Stimulated activated CD8-positive, alpha-beta memory T cell treated with anti-CD3 and anti-CD28 coated beads, Interleukin-12 subunit alpha, Interleukin-12 subunit beta, amount 100 ng/mL, for 4 hours (primary cell): ENCODE measurements around the gene ARPIN.
"Not testable (repeated sequence)": the region's sequence is repeated elsewhere in the genome, so short reads cannot be mapped to it uniquely, and the experiment has no call there.

Experiments used
- DNase-seq: peaks from one replicate; pipeline ENCODE4 v3.0.0-alpha.2; 2020; ENCODE audit warnings: low read depth

The ARPIN gene

GRCh38 chr15:89912674-89913396 is at the start of gene ARPIN:
ARPIN (minus strand) TSS chr15:89912952; CDS start chr15:89912835, 117 bp downstream.
- no peak for DNase-seq

DNA sequence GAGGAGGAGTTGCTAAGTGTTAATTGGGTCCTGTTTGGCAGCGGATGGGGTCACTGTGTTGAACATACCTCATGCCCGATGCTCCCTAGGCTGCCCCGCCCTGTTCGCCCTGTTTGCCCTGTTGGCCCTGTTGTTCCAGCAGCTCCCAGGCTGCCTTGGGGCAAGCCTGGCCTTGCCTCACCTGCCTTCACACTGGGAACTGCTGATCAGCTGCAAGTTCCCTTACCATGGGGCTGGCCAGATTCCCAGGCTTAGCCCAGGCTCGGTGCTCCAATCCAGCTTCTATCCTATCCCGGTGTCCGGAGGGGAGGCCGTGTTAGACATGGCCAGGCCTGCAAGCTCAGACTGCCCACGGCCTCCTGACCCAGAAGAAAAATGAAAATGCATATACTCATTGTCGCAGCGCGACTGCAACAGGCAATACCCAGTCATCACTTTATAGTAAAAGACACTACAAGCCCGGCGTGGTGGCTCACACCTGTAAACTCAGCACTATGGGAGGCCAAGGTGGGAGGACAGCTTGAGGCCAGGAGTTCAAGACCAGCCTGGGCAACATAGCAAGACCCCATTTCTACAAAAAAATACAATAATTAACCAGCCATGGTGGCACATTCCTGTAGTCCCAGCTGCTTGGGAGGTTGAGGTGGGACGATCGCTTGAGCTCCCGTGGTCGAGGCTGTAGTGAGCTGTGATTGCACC is 45.5 kb upstream of the ARPIN start:
- DNase-seq: no peak

DNA sequence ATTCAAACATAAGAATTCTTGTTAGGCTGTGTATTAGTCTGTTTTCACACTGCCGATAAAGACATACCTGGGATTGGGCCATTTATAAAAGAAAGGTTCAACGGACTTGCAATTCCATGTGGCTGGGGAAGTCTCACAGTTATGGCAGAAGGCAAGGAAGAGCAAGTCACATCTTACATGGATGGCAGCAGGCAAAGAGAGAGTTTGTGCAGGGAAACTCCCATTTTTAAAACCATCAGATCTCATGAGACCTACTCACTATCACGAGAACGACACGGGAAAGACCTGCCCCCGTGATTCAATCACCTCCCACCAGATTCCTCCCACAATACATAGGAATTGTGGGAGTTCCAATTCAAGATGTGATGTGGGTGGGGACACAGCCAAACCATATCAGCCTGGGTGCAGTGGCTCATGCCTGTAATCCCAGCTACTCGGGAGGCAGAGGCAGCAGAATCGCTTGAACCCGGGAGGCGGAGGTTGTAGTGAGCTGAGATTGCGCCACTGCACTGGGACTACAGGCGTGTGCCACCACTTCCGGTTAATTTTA is 42.8 kb upstream of the ARPIN start:
- DNase-seq: not testable (repeated sequence)

DNA sequence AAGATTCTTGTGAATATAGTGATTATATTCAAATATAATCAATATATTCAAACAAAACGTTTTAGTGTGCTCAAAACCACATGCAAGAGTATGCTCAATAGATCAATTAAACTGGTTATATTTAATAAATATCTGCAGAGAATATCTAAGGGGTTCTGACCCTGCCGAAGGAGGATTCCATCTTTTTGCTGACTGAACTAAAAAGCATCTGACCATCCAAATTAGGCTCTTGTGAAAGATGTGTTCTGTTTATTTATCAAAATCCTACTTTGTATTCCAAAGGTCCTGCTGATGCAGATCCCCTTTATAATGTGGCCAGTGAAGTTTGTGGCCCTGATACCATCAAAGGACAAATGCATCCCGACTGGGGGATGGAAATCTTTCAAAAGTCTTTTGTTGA is 41.8 kb upstream of the ARPIN start:
- no peak for DNase-seq

- no peak for DNase-seq
These were observed 36.0 kb upstream of the ARPIN start for GRCh38 chr15:89948796-89949195.

- no peak for DNase-seq
These were observed 34.6 kb upstream of the ARPIN start for GRCh38 chr15:89947385-89947784.

GRCh38 chr15:89946681-89947299 is 34.0 kb upstream of the ARPIN start:
- no peak for DNase-seq

GRCh38 chr15:89943721-89944120 is 31.0 kb upstream of the ARPIN start:
- DNase-seq: not testable (repeated sequence)

- DNase-seq: no peak
These were observed 27.2 kb upstream of the ARPIN start for GRCh38 chr15:89939910-89940309.

DNA sequence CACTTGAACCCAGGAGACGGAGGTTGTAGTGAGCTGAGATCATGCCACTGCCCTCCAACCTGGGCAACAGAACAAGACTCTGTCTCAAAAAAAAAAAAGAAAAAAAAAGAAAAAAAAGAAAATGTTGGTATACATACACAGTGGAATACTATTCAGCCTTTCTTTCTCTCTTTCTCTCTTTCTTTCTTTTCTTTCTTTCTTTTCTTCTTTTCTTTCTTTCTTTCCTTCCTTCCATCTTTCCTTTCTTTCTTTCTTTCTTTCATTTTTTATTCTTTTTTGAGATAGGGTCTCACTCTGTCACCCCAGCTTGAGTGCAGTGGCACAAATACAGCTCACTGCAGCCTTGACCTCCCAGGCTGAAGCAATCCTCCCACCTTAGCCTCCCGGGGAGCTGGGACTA is 26.6 kb upstream of the ARPIN start:
- not testable (repeated sequence) for DNase-seq

- DNase-seq: no peak
These were observed 24.9 kb upstream of the ARPIN start for GRCh38 chr15:89937365-89938350.

- DNase-seq: no peak
These were observed 24.1 kb upstream of the ARPIN start for GRCh38 chr15:89936786-89937265.

GRCh38 chr15:89936051-89936785 is 23.5 kb upstream of the ARPIN start:
- peak; percentile 7 for DNase-seq

GRCh38 chr15:89932880-89933279 is 20.1 kb upstream of the ARPIN start:
- no peak for DNase-seq

- DNase-seq: no peak
These were observed 15.7 kb upstream of the ARPIN start for GRCh38 chr15:89928421-89928820.

DNA sequence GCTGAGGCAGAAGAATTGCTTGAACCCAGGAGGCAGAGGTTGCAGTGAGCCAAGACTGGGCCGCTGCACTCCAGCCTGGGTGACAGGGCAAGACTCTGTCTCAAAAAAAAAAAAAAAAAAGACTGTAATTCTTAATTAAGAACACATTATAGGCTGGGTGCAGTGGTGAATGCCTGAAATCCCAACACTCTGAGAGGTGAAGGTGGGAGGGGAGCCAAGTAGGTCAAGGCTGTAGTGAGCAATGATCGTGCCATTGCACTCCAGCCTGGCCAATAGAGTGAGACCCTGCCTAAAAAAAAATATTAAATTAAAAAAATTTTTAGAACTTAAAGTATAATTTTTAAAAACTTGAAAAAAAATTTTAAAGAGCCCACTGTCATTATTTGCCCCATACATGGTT is 13.4 kb upstream of the ARPIN start:
- DNase-seq: no peak

DNA sequence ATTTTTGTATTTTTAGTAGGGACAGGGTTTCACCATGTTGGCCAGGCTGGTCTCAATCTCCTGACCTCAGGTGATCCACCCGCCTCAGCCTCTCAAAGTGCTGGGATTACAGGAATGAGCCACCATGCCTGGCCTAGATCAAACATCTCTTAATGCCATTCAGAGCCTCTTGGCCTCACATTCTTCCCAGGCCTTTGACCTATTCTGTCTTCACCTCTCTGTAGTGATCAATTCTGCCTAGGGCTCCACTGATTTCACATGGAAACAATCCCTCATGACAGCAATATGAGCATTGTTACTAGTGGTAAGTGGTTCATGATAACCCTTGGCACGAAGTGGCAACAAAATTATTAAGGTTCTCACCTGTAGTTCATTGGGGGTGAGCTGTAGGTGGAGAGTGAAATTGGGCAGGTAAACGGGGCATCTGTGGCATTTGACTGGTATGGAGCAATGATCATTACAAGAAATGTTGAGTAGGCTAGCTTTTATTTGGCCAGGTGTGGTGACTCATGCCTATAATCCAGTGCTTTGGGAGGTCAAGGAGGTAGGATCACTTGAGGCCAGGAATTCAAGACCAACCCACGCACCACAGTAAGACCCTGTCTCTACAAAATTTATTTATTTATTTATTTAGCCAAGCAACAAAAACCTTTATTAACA is 4.8 kb upstream of the ARPIN start:
- no peak for DNase-seq

- no peak for DNase-seq
These were observed 3.9 kb upstream of the ARPIN start for GRCh38 chr15:89916660-89917059.

DNA sequence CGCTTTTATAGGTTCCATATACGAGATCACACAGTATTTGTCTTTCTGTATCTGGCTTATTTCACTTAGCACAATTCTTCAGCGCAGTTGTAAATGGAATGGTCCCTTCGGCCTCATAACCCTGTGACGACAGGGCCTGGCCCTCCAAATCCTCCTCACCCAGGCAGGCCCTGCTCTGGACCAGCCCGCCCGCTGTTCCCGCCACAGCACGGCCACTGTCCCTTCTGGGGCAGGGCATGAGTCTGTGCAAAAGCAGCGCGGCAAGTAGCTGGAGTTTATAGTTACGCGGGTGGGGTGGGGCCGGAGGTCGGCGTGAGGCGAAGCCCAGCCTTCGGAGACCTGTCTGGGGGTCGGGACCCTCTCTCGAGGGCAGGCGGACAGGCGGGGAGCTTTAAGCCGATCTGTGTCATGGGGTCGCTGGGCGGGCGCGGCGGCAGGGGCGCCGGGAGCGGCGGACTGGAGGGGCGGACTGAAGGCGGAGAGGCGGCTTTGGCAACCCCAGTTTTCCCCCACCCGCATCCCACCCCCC is 543 bp downstream of the ARPIN start:
- DNase-seq: no peak
